ENCODE measurements around the gene MSH5. TPM values are rescaled to one million over a fixed set of nuclear protein-coding genes. Genes with fewer than 3 reads are reported as not detected.

Gene MSH5
- total RNA-seq, 1 donor from 2014 or later = 9.1 TPM

GRCh38 chr6:31760790-31761189 is 21.0 kb downstream of the MSH5 start:
- no peak for DNase-seq

- DNase-seq = no peak
These were observed 21.5 kb downstream of the MSH5 start for GRCh38 chr6:31761343-31761742.

- DNase-seq = no peak
These were observed 22.6 kb downstream of the MSH5 start, which contains the start of gene SAPCD1 for GRCh38 chr6:31762356-31762755. SAPCD1 (plus strand) TSS chr6:31762656; CDS start chr6:31763055, 399 bp downstream.

GRCh38 chr6:31762878-31763618 is 23.2 kb downstream of the MSH5 start:
- DNase-seq = no peak

GRCh38 chr6:31763619-31763940 is 23.8 kb downstream of the MSH5 start:
- peak; percentile 29 for DNase-seq

GRCh38 chr6:31764198-31764597 is 24.4 kb downstream of the MSH5 start:
- no peak for DNase-seq

- no peak for DNase-seq
These were observed 25.7 kb downstream of the MSH5 start for GRCh38 chr6:31765559-31765909.

- DNase-seq = no peak
These were observed 26.3 kb downstream of the MSH5 start for GRCh38 chr6:31765910-31766794.

GRCh38 chr6:31767096-31767645 is 27.4 kb downstream of the MSH5 start:
- DNase-seq = no peak

GRCh38 chr6:31768363-31769257 is 28.8 kb downstream of the MSH5 start:
- DNase-seq = no peak

GRCh38 chr6:31769684-31770371 is 30.0 kb downstream of the MSH5 start:
- no peak for DNase-seq

GRCh38 chr6:31770860-31771259 is 31.1 kb downstream of the MSH5 start:
- DNase-seq = no peak

- no peak for DNase-seq
These were observed 32.2 kb downstream of the MSH5 start for GRCh38 chr6:31771992-31772358.

- DNase-seq = no peak
These were observed 35.4 kb downstream of the MSH5 start for GRCh38 chr6:31775184-31775583.

GRCh38 chr6:31775633-31776484 is 36.1 kb downstream of the MSH5 start:
- no peak for DNase-seq

- DNase-seq = no peak
These were observed 36.7 kb downstream of the MSH5 start for GRCh38 chr6:31776485-31776988.

- no peak for DNase-seq
These were observed 37.3 kb downstream of the MSH5 start, which contains the start of gene VWA7 for GRCh38 chr6:31776989-31777666. VWA7 (minus strand) TSS chr6:31777328; CDS start chr6:31776779, 549 bp downstream.

GRCh38 chr6:31777667-31778050 is 37.9 kb downstream of the MSH5 start:
- no peak for DNase-seq

GRCh38 chr6:31778193-31778592 is 38.4 kb downstream of the MSH5 start:
- no peak for DNase-seq
